ENCODE measurements around the gene EYS. TPM values are rescaled to one million over a fixed set of nuclear protein-coding genes. Genes with fewer than 3 reads are reported as not detected.

EYS gene
- total and polyA plus RNA-seq, 2 of the 8 experiments (the other 6 are each of a cell fraction or from before 2014, with no cell fraction given): 0.05 to 0.13 TPM

DNA sequence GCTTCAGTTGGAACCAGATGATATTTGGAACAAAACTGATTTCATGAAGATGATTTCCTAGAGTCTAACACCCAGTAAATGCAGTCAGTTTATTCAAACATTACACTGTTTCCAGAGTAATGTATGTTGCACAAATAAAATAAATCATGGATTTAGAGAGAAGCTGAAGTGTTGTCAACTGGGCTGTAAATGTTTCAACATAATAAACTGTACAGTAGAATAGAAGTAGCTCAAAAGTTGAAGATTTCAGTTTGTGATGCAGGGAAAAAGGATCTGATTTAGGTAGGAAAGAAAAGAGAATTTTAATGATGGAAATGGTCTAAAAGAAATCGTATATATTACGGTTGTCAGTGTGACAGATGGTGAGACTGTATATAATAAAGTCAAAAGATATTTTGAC is 985.2 kb downstream of the EYS start (continued):
- TF ChIP-seq CHD7 (IDR thresholded peaks at IDR 0.05; ENCODE audit: insufficient replicate concordance, low read length): no peak
- TF ChIP-seq TAF7 (optimal IDR thresholded peaks at IDR 0.05; ENCODE audit: borderline replicate concordance, low read depth, low read length): no peak
- TF ChIP-seq POU5F1 (IDR thresholded peaks at IDR 0.05; ENCODE audit: low read depth, low read length): no peak
- TF ChIP-seq EP300 (IDR thresholded peaks at IDR 0.05; ENCODE audit: borderline replicate concordance in 1 of 2, low read depth in 2 of 2, low read length in 2 of 2): no peak
- no peak for TF ChIP-seq RNF2 (IDR thresholded peaks at IDR 0.05; ENCODE audit: borderline replicate concordance, low read depth, low read length, missing control alignments, poor library complexity, severe bottlenecking)

Data from H1 (cell line).